Panc1 (cell line): ENCODE results near the gene NEK6. TPM values are rescaled to one million over a fixed set of nuclear protein-coding genes. Genes with fewer than 3 reads are reported as not detected.

Experiments
- ATAC-seq: fragments of 200-7000 bp; cut with Tn5 transposase; 2 replicates; pipeline ENCODE4 v1.9.1; 2020; ENCODE audit warnings: mild to moderate bottlenecking, moderate library complexity
- BruUV-seq: library from RNA; stranded (reverse); fragments of 400-500 nt; replicated peaks from 2 replicates; lab custom pipeline; 2021; lab: Mats Ljungman, UMichigan
- CTCF ChIA-PET: fragments of 300-600 bp; sonication (Branson Sonifier 250); formaldehyde crosslinking; loops from one replicate; lab custom pipeline; 2022; ENCODE audit warnings: antibody characterized with exemption; lab: Charles Lee
- POLR2A ChIA-PET: fragments of 300-600 bp; sonication (Branson Sonifier 250); formaldehyde crosslinking; loops from one replicate; lab custom pipeline; 2022; ENCODE audit warnings: antibody characterized with exemption; lab: Charles Lee
- DNase-seq: peaks from one replicate; pipeline ENCODE4 v3.0.0-alpha.2; 2010; ENCODE audit warnings: low read depth, low spot score
- H3K27ac ChIP-seq: 2 replicates; pipeline ENCODE4 v1.5.1; 2011; ENCODE audit warnings: mild to moderate bottlenecking, low read length, inconsistent platforms
- H3K27me3 ChIP-seq: fragments of 200-500 bp; sonication (Bioruptor generic); 2 replicates; pipeline ENCODE4 v1.6.0; 2014; ENCODE audit warnings: low read length, inconsistent platforms; ENCODE audit not compliant: control insufficient read depth, insufficient read depth
- H3K36me3 ChIP-seq: fragments of 200-500 bp; sonication (Bioruptor generic); 2 replicates; pipeline ENCODE4 v1.5.1; 2014; ENCODE audit warnings: inconsistent platforms, mild to moderate bottlenecking, low read length, moderate library complexity; ENCODE audit not compliant: control insufficient read depth, insufficient read depth
- H3K4me1 ChIP-seq: 2 replicates; pipeline ENCODE4 v1.5.1; 2011; ENCODE audit warnings: inconsistent platforms, mild to moderate bottlenecking, low read length, moderate library complexity; ENCODE audit not compliant: control insufficient read depth, insufficient read depth
- H3K4me3 ChIP-seq, 2 experiments: 2 replicates each; pipeline ENCODE4 v1.5.1; 2011 to 2012; ENCODE audit warnings: low read depth in 2 of 2, low read length in 2 of 2, mild to moderate bottlenecking in 2 of 2, inconsistent platforms in 1 of 2, moderate library complexity in 1 of 2
- H3K9me3 ChIP-seq: fragments of 200-500 bp; sonication (Bioruptor generic); 2 replicates; pipeline ENCODE4 v1.5.1; 2014; ENCODE audit warnings: low read depth, mild to moderate bottlenecking, inconsistent platforms, low read length, moderate library complexity; ENCODE audit not compliant: control insufficient read depth, insufficient read depth
- POLR2AphosphoS5 ChIP-seq: IDR thresholded peaks from 2 replicates; pipeline ENCODE4 v1.6.1; 2012; ENCODE audit warnings: mild to moderate bottlenecking, low read depth, low read length, moderate library complexity
- SIN3A ChIP-seq: IDR thresholded peaks from 2 replicates; pipeline ENCODE4 v1.6.1; 2012; ENCODE audit warnings: low read depth, mild to moderate bottlenecking, low read length, moderate library complexity, borderline replicate concordance; ENCODE audit not compliant: insufficient read depth
- TCF7L2 ChIP-seq: IDR thresholded peaks from 2 replicates; pipeline ENCODE4 v1.6.1; 2011; ENCODE audit warnings: mild to moderate bottlenecking, low read depth, low read length, inconsistent platforms
- in situ Hi-C: cut with HindIII; loops from 2 replicates; pipeline ENCODE4 v1.10.0; 2016; ENCODE audit warnings: low sequenced_read_pairs, low pct_unique_long_range_greater_than_20kb
- intact Hi-C: fragments of 100-400 bp; cut with micrococcal nuclease; formaldehyde crosslinking; loops from one replicate; pipeline ENCODE4 v1.10.0; 2022; ENCODE audit not compliant: unreplicated experiment
- total RNA-seq: library from RNA; stranded (reverse); gene quantifications from one replicate; pipeline ENCODE4 v1.2.1, GENCODE V29; 2021; ENCODE audit not compliant: unreplicated experiment
- TF ChIP-seq, protein P1 (sequence below), 2 experiments: IDR thresholded peaks; 2 replicates each; pipeline ENCODE4 v1.6.1; 2011 to 2012; ENCODE audit warnings: low read depth in 2 of 2, control low read depth in 1 of 2, low read length in 1 of 2, mild to moderate bottlenecking in 1 of 2, moderate library complexity in 1 of 2; ENCODE audit not compliant: insufficient read depth in 1 of 2
- TF ChIP-seq, protein P2 (sequence below): fragments of 450-650 bp; IDR thresholded peaks from 2 replicates; pipeline ENCODE4 v1.5.1; 2017; ENCODE audit warnings: mild to moderate bottlenecking

Gene NEK6
- total RNA-seq, 1 experiment from 2014 or later = 56.3 TPM

DNA sequence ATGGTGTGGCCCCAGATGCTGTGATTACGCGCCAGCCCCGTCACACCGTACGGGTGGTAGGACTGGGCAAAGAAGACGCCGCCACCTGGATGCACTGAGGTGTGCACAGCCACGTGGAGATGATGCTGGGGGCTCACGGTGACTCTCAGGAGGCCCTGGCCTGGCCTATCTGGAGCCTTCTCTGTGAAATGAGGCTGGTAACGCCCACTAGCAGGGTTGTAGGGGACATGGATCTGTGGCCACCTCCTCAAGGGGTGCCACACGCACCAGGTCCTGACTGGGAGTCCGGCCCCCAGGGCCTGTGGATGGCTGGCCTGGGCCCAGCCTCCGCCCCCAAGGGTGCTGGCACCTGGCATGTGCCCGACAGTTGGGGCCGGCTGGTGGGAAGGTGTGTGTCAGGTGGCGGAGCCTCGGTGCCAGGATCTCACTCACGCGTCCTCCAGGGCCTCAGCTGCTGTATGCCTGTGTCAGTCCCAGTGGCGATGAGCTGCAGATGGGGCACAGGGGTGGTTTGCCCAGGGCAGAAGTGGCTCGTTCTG is 32.4 kb downstream of the NEK6 start:
- in situ Hi-C loops = no loop called here
- no peaks in the 10 kb centered on the region for H3K9me3 ChIP-seq
- POLR2A ChIA-PET = no interaction called here
- peak overlapping the region; percentile 87 for H3K27ac ChIP-seq
- H3K4me1 ChIP-seq = peaks cover 95% of the 10 kb centered on the region
- intact Hi-C loops = no loop called here
- BruUV-seq = no TSS peak
- no peaks in the 10 kb centered on the region for H3K36me3 ChIP-seq
- no peaks in the 10 kb centered on the region for H3K27me3 ChIP-seq
- no peak overlapping the region for H3K4me3 ChIP-seq
- TF ChIP-seq, protein P1, sequence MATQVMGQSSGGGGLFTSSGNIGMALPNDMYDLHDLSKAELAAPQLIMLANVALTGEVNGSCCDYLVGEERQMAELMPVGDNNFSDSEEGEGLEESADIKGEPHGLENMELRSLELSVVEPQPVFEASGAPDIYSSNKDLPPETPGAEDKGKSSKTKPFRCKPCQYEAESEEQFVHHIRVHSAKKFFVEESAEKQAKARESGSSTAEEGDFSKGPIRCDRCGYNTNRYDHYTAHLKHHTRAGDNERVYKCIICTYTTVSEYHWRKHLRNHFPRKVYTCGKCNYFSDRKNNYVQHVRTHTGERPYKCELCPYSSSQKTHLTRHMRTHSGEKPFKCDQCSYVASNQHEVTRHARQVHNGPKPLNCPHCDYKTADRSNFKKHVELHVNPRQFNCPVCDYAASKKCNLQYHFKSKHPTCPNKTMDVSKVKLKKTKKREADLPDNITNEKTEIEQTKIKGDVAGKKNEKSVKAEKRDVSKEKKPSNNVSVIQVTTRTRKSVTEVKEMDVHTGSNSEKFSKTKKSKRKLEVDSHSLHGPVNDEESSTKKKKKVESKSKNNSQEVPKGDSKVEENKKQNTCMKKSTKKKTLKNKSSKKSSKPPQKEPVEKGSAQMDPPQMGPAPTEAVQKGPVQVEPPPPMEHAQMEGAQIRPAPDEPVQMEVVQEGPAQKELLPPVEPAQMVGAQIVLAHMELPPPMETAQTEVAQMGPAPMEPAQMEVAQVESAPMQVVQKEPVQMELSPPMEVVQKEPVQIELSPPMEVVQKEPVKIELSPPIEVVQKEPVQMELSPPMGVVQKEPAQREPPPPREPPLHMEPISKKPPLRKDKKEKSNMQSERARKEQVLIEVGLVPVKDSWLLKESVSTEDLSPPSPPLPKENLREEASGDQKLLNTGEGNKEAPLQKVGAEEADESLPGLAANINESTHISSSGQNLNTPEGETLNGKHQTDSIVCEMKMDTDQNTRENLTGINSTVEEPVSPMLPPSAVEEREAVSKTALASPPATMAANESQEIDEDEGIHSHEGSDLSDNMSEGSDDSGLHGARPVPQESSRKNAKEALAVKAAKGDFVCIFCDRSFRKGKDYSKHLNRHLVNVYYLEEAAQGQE (IDR thresholded peaks at IDR 0.05; ENCODE audit: insufficient read depth in 1 of 2, low read depth in 2 of 2, low read length in 1 of 2) = no peak
- TF ChIP-seq TCF7L2 (no peak), SIN3A (no peak), POLR2AphosphoS5 (no peak)
- TF ChIP-seq, protein P2, sequence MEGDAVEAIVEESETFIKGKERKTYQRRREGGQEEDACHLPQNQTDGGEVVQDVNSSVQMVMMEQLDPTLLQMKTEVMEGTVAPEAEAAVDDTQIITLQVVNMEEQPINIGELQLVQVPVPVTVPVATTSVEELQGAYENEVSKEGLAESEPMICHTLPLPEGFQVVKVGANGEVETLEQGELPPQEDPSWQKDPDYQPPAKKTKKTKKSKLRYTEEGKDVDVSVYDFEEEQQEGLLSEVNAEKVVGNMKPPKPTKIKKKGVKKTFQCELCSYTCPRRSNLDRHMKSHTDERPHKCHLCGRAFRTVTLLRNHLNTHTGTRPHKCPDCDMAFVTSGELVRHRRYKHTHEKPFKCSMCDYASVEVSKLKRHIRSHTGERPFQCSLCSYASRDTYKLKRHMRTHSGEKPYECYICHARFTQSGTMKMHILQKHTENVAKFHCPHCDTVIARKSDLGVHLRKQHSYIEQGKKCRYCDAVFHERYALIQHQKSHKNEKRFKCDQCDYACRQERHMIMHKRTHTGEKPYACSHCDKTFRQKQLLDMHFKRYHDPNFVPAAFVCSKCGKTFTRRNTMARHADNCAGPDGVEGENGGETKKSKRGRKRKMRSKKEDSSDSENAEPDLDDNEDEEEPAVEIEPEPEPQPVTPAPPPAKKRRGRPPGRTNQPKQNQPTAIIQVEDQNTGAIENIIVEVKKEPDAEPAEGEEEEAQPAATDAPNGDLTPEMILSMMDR = no peak
- ATAC-seq = no peak
- CTCF ChIA-PET = interaction anchor here (0.6 kb wide), 1 partner anchor 74 kb away, joined by 3 read pairs; no protein-coding TSS in a partner anchor
- DNase-seq = no peak

- Histone ChIP-seq H3K27ac (peak overlapping the region; percentile 87), H3K36me3 (no peaks in the 10 kb centered on the region), H3K4me3 (no peak overlapping the region), H3K9me3 (no peaks in the 10 kb centered on the region), H3K4me1 (peaks cover 95% of the 10 kb centered on the region), H3K27me3 (no peaks in the 10 kb centered on the region)
- CTCF ChIA-PET = interaction anchor here (0.6 kb wide), 1 partner anchor 75 kb away, joined by 3 read pairs; no protein-coding TSS in a partner anchor
- no TSS peak for BruUV-seq
- no peak for DNase-seq
- intact Hi-C loops (no loop called here), in situ Hi-C loops (no loop called here)
- TF ChIP-seq, protein P2 = no peak
- TF ChIP-seq POLR2AphosphoS5 (no peak), SIN3A (no peak), TCF7L2 (no peak)
- TF ChIP-seq, protein P1 (IDR thresholded peaks at IDR 0.05; ENCODE audit: insufficient read depth in 1 of 2, low read depth in 2 of 2, low read length in 1 of 2) = no peak
- no peak for ATAC-seq
- POLR2A ChIA-PET = no interaction called here
These were observed 33.2 kb downstream of the NEK6 start for GRCh38 chr9:124290743-124291554.
